GM18951 (cell line): ENCODE measurements around the gene PALM3.

Experiments used
- POLR2A ChIP-seq: IDR thresholded peaks from 4 replicates; pipeline ENCODE4 v1.6.1; 2011; ENCODE audit warnings: mild to moderate bottlenecking; ENCODE audit not compliant: insufficient read length, insufficient read depth; ENCODE audit errors: extremely low read depth
- in situ Hi-C: fragments of 300-500 bp; cut with MboI; formaldehyde crosslinking; loops from one replicate; pipeline ENCODE4 v1.12.0; 2022; ENCODE audit warnings: low sequenced_read_pairs, mixed read lengths, inconsistent platforms; ENCODE audit not compliant: unreplicated experiment

PALM3 gene

DNA sequence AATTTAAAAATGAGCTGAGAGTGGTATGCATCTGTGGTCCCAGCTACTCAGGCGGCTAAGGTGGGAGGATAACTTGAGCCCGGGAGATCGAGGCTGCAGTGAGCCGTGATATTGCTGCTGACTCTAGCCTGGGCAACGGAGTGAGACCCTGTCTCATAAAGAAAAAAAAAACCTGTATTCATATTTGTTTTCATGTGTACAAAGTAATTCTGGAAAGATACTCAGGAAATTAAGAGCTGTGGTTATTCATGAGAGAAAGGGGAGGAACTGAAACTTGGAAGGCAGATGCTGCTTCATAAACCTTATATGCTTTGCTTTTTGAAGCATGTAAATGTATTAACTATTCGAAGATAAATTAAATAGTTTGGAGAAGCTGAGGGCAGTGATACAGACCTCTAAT, 42.8 kb downstream of the PALM3 start:
- in situ Hi-C loops: no loop called here
- TF ChIP-seq POLR2A: no peak

DNA sequence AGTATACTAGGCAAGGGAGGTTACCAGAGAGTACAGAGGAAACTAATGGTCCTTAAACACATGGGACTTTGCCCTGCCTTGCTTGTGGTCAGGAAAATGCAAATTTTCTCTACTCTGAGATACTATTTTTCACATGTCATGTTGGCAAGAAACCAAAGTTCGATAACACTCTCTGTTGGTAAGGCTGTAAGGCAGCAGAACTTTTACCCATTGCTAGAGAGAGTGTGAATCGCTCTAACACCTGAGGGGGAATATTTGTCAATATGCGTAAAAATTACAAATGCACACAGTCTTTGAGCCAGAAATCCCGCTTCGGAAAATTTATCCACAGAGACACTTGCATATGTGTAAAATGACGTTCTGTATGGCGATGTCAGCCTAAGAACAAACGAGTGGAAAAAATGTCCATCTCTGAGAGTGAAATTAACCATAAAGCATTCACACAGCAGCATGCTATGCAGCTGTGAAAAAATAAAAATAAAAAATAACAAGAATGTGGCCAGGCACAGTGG, 46.3 kb downstream of the PALM3 start:
- TF ChIP-seq POLR2A: peak; percentile 39
- in situ Hi-C loops: no loop called here

DNA sequence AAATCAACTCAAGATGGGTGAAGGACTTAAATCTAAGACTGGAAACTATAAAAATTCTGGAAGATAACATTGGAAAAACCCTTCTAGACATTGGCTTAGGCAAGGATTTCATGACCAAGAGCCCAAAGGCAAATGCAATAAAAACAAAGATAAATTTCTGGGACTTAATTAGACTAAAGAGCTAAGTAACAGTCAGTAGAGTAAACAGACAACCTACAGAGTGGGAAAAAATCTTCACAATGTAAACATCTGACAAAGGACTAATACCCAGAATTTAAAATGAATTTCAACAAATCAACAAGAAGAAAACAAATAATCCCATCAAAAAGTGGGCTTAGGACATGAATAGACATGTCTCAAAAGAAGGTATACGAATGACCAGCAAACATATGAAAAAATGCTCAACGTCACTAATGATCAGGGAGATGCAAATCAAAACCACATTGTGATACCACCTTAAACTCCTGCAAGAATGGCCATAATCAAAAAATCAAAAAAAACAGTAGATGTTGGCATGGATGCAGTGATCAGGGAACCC, 49.4 kb downstream of the PALM3 start:
- in situ Hi-C loops: no loop called here
- TF ChIP-seq POLR2A: no peak

DNA sequence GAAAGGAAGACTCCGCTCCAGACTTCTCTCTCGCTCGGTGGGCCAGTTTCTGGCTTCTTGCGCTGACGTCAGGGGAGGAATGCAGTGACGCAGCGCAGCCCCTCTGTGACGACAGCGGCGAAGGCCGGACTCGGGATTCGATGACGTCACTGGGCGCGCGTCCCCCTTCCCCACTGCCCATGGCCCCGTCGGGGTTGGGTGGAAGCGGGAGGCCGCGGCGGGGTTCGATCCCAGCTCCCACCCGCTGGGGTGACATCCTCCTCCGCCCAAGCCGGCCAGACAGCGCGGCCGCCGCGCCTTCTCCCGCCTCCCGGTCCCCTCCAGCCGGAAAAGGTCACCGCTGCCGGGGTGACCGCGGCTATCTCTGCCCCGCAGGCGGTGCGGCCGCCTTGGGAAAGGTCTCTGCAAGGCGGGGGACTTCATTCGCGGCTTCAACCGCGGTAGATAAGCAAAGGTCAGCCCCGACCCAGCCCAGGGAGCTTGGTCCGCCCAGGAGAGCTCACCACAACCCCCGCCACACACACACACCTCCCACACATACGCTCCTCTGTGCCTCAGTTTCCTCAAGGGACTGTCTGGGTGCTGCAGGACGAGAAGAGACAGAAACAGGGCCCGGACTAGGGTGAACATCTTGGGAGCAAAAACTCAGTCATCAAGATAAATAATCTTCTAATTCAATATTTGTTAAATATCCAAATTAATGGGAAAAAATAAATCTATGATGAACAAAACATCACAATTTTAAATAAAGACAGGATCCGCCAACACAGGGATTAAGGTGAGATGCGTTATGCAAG, 54.9 kb downstream of the PALM3 start:
- in situ Hi-C loops: no loop called here
- TF ChIP-seq POLR2A: peak; percentile 60

DNA sequence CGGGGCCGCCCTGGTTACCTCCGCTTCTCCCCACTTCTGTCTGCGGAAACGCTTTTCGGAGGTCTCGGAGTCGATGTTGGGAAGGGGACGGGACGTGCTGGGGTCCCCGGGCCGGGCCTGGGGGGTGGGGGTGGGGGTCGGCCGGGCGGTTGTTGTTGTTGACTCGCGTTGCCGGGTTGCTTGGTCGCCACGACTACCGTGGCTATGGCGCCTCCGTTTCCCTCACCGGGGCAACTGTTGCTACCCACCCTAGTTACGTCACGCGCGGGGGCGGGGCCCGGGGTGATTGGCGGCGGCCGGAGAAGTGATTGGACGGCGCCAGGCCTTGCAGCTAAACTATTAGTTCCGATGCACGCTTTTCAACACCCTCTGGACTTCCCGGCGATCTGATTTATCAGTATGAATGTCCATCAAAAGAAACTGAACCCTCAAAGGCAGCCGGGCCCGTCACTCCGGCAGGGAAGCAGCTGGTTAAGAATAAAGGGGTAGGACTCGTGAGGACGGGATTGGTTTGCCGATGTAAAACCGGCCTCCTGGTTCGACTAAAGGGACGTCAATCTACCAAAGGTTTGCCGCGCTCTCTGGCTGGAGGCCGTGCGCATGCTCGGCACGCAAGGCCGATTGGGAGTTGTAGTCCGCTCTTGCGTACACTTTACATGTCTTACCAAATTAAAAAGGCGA, 55.7 kb downstream of the PALM3 start, which contains the start of gene RFX1:
TSS of gene RFX1 (minus strand) at position 236 of the 681 bp plus-strand sequence. CDS start 12,477 bp downstream, outside the sequence.
- no peak for TF ChIP-seq POLR2A
- in situ Hi-C loops: no loop called here

DNA sequence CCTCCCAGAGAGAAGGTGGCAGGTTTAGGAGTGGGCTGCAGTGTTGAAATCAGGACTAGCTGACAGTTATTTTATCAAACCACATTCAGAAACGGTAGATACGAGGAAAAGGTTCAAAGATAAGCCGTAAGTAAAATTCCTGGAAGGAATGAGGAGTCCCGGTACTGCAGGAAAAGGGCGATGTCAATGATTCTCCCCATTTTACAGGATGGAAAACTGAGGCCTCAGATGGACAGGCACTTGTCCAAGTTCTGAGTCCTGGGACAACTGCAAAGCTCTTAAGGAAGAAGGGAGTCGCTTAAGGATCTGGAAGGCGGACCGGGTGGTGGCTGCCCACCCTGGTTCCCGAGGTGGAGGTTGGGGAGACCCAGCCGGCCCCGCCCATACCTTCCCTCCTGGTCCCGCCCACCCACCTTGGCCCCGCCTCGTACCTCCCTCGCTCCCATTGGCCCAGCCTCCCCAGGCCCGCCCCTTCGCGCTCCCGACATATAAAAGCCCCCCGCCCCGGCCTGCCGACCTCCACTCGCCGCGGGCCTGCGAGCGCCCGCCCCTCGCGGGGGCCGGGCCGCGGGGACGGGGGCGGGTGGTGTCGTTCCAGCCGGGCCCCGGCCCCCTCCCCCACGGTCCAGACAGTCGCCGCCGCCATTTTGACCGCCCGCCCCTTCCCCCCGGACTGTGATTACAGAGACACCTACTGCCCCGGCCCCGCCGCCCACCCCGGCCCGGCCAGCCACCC, 56.4 kb downstream of the PALM3 start:
- in situ Hi-C loops: no loop called here
- peak; percentile 80 for TF ChIP-seq POLR2A

DNA sequence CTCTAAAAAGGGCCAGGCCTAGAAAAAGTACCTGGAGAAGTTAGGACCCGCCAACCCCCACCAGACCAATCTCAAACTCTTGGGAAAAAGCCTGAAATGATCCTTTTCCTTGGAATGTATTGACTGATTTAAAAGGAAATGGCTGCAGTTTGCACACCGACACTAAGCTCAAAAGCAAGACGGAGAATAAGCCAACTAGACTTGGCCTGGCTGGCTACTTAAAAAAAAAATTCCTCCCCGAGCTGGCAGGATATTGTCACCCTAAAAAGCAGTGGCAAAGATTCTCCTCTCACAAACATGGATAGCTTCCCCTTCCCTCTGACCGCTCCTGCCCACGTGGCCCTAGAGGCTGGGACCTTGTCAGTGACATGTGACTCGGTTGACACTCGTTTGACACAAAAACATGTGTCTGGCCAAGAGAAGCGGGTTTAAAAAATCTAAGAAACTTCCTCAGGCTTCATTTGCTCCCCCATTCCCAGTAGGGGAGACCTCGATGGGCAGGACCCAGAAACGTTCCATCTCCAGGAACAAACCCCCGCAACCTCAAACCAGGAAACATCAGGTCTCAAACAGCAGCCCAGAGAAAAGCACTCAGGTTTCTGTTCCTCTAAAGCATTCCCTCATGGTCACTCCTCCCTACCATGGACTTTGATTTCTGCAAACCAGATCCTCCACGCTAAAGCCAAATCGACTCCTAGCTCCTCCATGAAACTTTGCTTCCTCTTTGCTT, 57.1 kb downstream of the PALM3 start:
- no peak for TF ChIP-seq POLR2A
- in situ Hi-C loops: no loop called here
